Endodermal cell (in vitro differentiated cells): Measurements from ENCODE around the gene STX18. TPM values are rescaled to one million over a fixed set of nuclear protein-coding genes. Genes with fewer than 3 reads are reported as not detected.

Experiments used
- DNase-seq: peaks from one replicate; pipeline ENCODE4 v3.0.0-alpha.2; 2017
- H3K27ac ChIP-seq: 2 replicates; pipeline ENCODE4 v1.5.1; 2013; ENCODE audit warnings: mild to moderate bottlenecking, low read depth, low read length, moderate library complexity
- H3K27me3 ChIP-seq: 2 replicates; pipeline ENCODE4 v1.6.1; 2013; ENCODE audit warnings: mild to moderate bottlenecking, low read length, moderate library complexity; ENCODE audit not compliant: insufficient read depth, control insufficient read depth, poor library complexity, severe bottlenecking
- H3K36me3 ChIP-seq: 2 replicates; pipeline ENCODE4 v1.7.0; 2013; ENCODE audit warnings: mild to moderate bottlenecking, low read length, moderate library complexity; ENCODE audit not compliant: control insufficient read depth, insufficient read depth
- H3K4me1 ChIP-seq: one replicate; pipeline ENCODE4 v1.7.0; 2013; ENCODE audit warnings: low read length; ENCODE audit not compliant: control insufficient read depth, insufficient read depth
- H3K4me3 ChIP-seq: 2 replicates; pipeline ENCODE4 v1.5.1; 2013; ENCODE audit warnings: mild to moderate bottlenecking, low read length, moderate library complexity
- H3K9ac ChIP-seq: 2 replicates; pipeline ENCODE4 v1.6.1; 2013; ENCODE audit warnings: mild to moderate bottlenecking, low read length, moderate library complexity; ENCODE audit not compliant: poor library complexity, severe bottlenecking; ENCODE audit errors: extremely low read depth
- H3K9me3 ChIP-seq: 2 replicates; pipeline ENCODE4 v1.6.1; 2013; ENCODE audit warnings: mild to moderate bottlenecking, low read length, moderate library complexity; ENCODE audit not compliant: control insufficient read depth
- H3K27ac Mint-ChIP-seq: 2 replicates; pipeline ENCODE4 v1.8.0; 2020; ENCODE audit warnings: mixed read lengths
- H3K27me3 Mint-ChIP-seq: 2 replicates; pipeline ENCODE4 v1.8.0; 2021; ENCODE audit warnings: mild to moderate bottlenecking, mixed read lengths; ENCODE audit not compliant: insufficient read depth
- H3K36me3 Mint-ChIP-seq: 2 replicates; pipeline ENCODE4 v1.8.0; 2020; ENCODE audit warnings: low read depth, mixed read lengths
- H3K4me1 Mint-ChIP-seq: 2 replicates; pipeline ENCODE4 v1.8.0; 2020; ENCODE audit warnings: mixed read lengths
- H3K4me3 Mint-ChIP-seq: 2 replicates; pipeline ENCODE4 v1.8.0; 2020; ENCODE audit warnings: mild to moderate bottlenecking, moderate library complexity, mixed read lengths
- H3K9me3 Mint-ChIP-seq: 2 replicates; pipeline ENCODE4 v1.8.0; 2020; ENCODE audit warnings: mild to moderate bottlenecking, mixed read lengths
- WGBS, 2 experiments: methylation state at CpG; one replicate each; pipeline versions ENCODE4 v1.1.5 to v1.1.7; 2013; ENCODE audit warnings: missing lambda C conversion rate in 2 of 2, mixed read lengths in 1 of 2; ENCODE audit not compliant: insufficient coverage in 1 of 2, insufficient read length in 1 of 2; 5-methylcytosine and 5-hydroxymethylcytosine counted together
- total RNA-seq, 2 donors: library from RNA; stranded (reverse); fragmentation: NEBNext Ultra II Directional in 1 of 2; extraction: Animal tissue kit (Norgen Biotek cat#: 25700) in 1 of 2; gene quantifications; 2 replicates in 1 of 2; 3 replicates in 1 of 2; pipeline ENCODE4 v1.2.1, GENCODE V29; 2021
- TF ChIP-seq, protein P1 (sequence below): fragments of 200-600 bp; sonication (generic); conservative IDR thresholded peaks from 2 replicates; pipeline ENCODE4 v1.5.0; 2021; ENCODE audit warnings: antibody characterized with exemption, mild to moderate bottlenecking

Gene STX18
- total RNA-seq, 2 donors from 2014 or later = 26.9 to 33.3 TPM

DNA sequence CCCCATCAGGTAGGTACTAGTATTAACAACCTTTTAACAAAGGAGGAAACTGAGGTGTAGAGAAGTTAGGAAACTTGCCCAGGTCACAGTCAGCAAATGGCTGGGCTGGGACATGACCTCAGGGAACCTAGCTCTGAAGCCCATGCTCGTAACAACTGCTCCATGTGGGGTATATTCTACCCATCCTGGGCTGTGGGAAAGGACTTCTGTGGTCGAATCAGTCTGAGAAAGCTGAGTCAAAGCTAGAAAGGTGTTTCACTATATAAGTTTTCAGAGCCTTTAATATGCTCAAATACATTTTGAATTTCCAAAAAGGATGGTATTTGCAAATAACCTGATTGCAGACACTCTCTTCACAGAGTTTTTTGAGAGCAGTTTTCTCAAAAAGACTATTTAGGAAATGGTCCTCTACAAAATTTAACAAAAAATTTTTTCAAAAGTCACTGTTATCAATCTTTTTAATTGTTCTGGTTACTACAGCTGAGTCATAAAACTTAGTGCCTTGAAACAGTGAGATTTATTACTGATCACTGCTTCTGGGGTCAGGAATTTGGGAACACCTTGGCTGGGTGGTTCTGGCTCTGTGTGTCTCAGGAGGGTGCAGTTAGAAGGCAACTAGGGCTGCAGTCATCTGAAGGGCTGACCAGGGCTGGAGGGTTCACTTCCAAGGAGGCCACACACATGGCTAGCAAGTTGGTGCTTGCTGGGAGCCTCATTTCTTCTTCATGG is 101.4 kb downstream of the STX18 start:
- Histone ChIP-seq H3K36me3 (peaks cover 10% of the 10 kb centered on the region), H3K27me3 (no peaks in the 10 kb centered on the region), H3K9ac (no peak overlapping the region), H3K9me3 (no peaks in the 10 kb centered on the region), H3K27ac (no peak overlapping the region), H3K4me1 (peaks cover 2% of the 10 kb centered on the region), H3K4me3 (no peak overlapping the region)
- DNase-seq = peak; percentile 32
- Mint-ChIP-seq H3K27ac (no peak overlapping the region), H3K27me3 (no peaks in the 10 kb centered on the region), H3K4me1 (peaks cover 5% of the 10 kb centered on the region), H3K9me3 (no peaks in the 10 kb centered on the region), H3K36me3 (peaks cover 23% of the 10 kb centered on the region), H3K4me3 (no peak overlapping the region)
- TF ChIP-seq, protein P1, sequence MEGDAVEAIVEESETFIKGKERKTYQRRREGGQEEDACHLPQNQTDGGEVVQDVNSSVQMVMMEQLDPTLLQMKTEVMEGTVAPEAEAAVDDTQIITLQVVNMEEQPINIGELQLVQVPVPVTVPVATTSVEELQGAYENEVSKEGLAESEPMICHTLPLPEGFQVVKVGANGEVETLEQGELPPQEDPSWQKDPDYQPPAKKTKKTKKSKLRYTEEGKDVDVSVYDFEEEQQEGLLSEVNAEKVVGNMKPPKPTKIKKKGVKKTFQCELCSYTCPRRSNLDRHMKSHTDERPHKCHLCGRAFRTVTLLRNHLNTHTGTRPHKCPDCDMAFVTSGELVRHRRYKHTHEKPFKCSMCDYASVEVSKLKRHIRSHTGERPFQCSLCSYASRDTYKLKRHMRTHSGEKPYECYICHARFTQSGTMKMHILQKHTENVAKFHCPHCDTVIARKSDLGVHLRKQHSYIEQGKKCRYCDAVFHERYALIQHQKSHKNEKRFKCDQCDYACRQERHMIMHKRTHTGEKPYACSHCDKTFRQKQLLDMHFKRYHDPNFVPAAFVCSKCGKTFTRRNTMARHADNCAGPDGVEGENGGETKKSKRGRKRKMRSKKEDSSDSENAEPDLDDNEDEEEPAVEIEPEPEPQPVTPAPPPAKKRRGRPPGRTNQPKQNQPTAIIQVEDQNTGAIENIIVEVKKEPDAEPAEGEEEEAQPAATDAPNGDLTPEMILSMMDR = no peak
- 75 to 88% methylated on average over 2 of the region's 2 CpGs for WGBS, 2 experiments

DNA sequence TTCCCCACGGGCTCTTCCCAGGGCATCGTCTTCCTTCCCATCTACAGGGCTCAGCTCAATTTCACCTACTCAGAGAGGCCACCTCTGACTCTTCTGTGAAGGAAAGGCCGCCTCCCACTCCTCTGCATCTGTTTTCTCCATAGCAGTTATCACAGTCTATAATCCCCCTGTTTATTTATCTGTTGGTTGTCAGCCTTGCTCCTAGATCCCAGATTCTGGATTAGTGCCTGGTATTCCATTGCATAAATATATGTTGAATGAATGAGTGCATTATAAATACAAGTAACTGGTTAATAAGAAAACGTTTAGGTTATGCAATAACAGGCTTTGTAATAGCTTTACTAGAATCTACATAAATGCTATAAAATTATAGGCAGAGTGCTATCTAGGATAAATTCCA is 102.1 kb downstream of the STX18 start:
- WGBS, 2 experiments = 91 to 93% methylated on average over 2 to 4 of the region's 4 CpGs
- Mint-ChIP-seq H3K4me3 (no peak overlapping the region), H3K9me3 (no peaks in the 10 kb centered on the region), H3K27me3 (no peaks in the 10 kb centered on the region), H3K4me1 (peaks cover 5% of the 10 kb centered on the region), H3K27ac (no peak overlapping the region), H3K36me3 (peaks cover 24% of the 10 kb centered on the region)
- peaks cover 2% of the 10 kb centered on the region for H3K4me1 ChIP-seq
- DNase-seq = peak; percentile 18
- H3K4me3 ChIP-seq = no peak overlapping the region
- H3K9ac ChIP-seq = no peak overlapping the region
- no peak overlapping the region for H3K27ac ChIP-seq
- TF ChIP-seq, protein P1 = no peak
- H3K27me3 ChIP-seq = no peaks in the 10 kb centered on the region
- H3K36me3 ChIP-seq = peaks cover 10% of the 10 kb centered on the region
- no peaks in the 10 kb centered on the region for H3K9me3 ChIP-seq

DNA sequence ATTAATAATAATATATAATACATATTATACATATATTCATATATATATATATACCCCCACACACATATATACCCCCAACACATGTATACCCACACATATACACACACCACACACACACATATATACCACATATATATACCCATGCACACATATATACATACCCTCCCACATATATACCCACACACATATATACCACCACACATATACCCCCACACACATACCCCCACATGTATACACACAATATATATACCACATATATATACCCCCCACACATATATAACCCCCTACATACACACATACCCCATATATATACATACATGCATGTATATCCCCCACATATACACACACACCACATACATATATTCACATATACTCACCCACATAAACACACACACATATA is 103.0 kb downstream of the STX18 start:
- H3K27me3 ChIP-seq = no peaks in the 10 kb centered on the region
- no peaks in the 10 kb centered on the region for H3K9me3 ChIP-seq
- Mint-ChIP-seq H3K9me3 (no peaks in the 10 kb centered on the region), H3K4me1 (peaks cover 4% of the 10 kb centered on the region), H3K27ac (no peak overlapping the region), H3K36me3 (peaks cover 20% of the 10 kb centered on the region), H3K4me3 (no peak overlapping the region), H3K27me3 (no peaks in the 10 kb centered on the region)
- no peak overlapping the region for H3K9ac ChIP-seq
- TF ChIP-seq, protein P1 = no peak
- no peak for DNase-seq
- peaks cover 10% of the 10 kb centered on the region for H3K36me3 ChIP-seq
- H3K4me1 ChIP-seq = no peaks in the 10 kb centered on the region
- no peak overlapping the region for H3K4me3 ChIP-seq
- no peak overlapping the region for H3K27ac ChIP-seq
